Central memory CD8-positive, alpha-beta T cell (primary cell): Measurements from ENCODE around the gene CNTRL.
"Not testable (repeated sequence)": the region's sequence is repeated elsewhere in the genome, so short reads cannot be mapped to it uniquely, and the experiment has no call there.

ENCODE experiments used
- ATAC-seq: fragments of 150-1000 bp; cut with Tn5 transposase; replicated peaks from 2 replicates; pipeline ENCODE4 v1.10.0; 2022; ENCODE audit warnings: mild to moderate bottlenecking, moderate FRiP score, moderate number of reproducible peaks; ENCODE audit not compliant: poor library complexity, severe bottlenecking; ENCODE audit errors: extremely low read depth
- DNase-seq, 2 donors: peaks; one replicate each; pipeline ENCODE4 v3.0.0; 2021; ENCODE audit warnings: low spot score in 2 of 2
- H3K27ac Mint-ChIP-seq: one replicate; pipeline ENCODE4 v1.8.0; 2022; ENCODE audit warnings: low read depth, mild to moderate bottlenecking, moderate library complexity, mixed read lengths
- H3K27me3 Mint-ChIP-seq: one replicate; pipeline ENCODE4 v1.8.0; 2022; ENCODE audit warnings: mixed read lengths
- H3K36me3 Mint-ChIP-seq: one replicate; pipeline ENCODE4 v1.8.0; 2022; ENCODE audit warnings: mild to moderate bottlenecking, moderate library complexity, mixed read lengths; ENCODE audit not compliant: insufficient read depth
- H3K4me1 Mint-ChIP-seq: one replicate; pipeline ENCODE4 v1.8.0; 2022; ENCODE audit warnings: mixed read lengths
- H3K4me3 Mint-ChIP-seq: one replicate; pipeline ENCODE4 v1.8.0; 2022; ENCODE audit warnings: mild to moderate bottlenecking, moderate library complexity, mixed read lengths
- H3K9me3 Mint-ChIP-seq: one replicate; pipeline ENCODE4 v1.8.0; 2022; ENCODE audit warnings: mixed read lengths

CNTRL gene

DNA sequence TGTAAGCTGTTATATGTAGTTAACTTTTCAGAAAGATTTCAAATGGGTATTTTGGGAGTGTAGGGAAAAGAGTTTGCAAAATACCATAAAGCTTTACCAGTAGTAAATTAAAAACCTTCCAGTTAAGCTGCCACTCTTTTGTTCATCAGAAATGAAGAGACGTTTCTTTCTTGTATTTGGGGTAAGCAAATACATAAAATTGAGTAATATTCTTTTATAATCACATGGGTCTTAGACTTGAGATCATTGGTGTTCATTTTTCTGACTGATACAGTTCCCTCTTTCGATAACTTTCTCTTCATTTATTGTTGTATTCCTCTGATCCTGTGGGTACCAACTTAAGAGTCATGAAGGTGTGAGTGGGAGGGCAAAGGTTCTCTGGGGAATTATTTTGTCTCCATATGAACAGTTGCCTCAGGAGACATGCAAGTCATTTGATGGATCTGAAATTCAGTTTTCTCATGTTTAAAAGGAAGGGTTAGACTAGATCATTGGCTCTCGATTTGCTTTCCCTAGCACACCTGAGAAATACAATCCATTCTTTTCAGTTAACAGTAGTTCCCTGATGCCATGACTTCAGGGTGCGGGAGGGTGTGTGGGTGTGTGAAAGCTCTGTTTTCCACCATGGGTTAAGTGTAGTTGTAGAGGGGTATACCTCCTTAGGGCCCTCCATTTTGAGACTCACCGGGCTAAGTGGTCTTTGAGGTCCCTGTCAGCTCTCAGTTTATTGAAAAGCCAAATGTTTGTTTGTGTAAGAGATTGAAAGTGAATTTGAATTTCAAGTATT is 47.7 kb downstream of the CNTRL start:
- H3K9me3 Mint-ChIP-seq, result no peaks in the 10 kb centered on the region
- peak overlapping the region; percentile 94 for H3K27ac Mint-ChIP-seq
- ATAC-seq (no peak), DNase-seq (no peak)
- H3K4me3 Mint-ChIP-seq, result peak overlapping the region; percentile 80
- peaks cover 42% of the 10 kb centered on the region for H3K4me1 Mint-ChIP-seq
- no peaks in the 10 kb centered on the region for H3K27me3 Mint-ChIP-seq
- H3K36me3 Mint-ChIP-seq, result peaks cover 32% of the 10 kb centered on the region

GRCh38 chr9:121123816-121124535 is 49.2 kb downstream of the CNTRL start:
- DNase-seq (no peak), ATAC-seq (no peak)
- Mint-ChIP-seq H3K27me3 (no peaks in the 10 kb centered on the region), H3K27ac (peak overlapping the region; percentile 41), H3K36me3 (peaks cover 35% of the 10 kb centered on the region), H3K4me3 (no peak overlapping the region), H3K4me1 (peaks cover 51% of the 10 kb centered on the region), H3K9me3 (no peaks in the 10 kb centered on the region)

- H3K27me3 Mint-ChIP-seq, result no peaks in the 10 kb centered on the region
- peaks cover 59% of the 10 kb centered on the region for H3K4me1 Mint-ChIP-seq
- no peak for ATAC-seq
- DNase-seq, result no peak
- no peak overlapping the region for H3K27ac Mint-ChIP-seq
- peaks cover 41% of the 10 kb centered on the region for H3K36me3 Mint-ChIP-seq
- no peak overlapping the region for H3K4me3 Mint-ChIP-seq
- H3K9me3 Mint-ChIP-seq, result no peaks in the 10 kb centered on the region
Observed at GRCh38 chr9:121125590-121125989, 50.8 kb downstream of the CNTRL start.

DNA sequence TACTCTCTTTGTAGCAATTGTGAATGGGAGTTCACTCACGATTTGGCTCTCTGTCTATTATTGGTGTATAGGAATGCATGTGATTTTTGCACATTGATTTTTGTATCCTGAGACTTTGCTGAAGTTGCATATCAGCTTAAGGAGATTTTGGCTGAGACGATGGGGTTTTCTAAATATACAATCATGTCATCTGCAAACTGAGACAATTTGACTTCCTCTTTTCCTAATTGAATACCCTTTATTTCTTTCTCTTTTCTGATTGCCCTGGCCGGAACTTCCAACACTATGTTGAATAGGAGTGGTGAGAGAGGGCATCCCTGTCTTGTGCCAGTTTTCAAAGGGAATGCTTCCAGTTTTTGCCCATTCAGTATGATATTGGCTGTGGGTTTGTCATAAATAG is 54.6 kb downstream of the CNTRL start:
- not testable (repeated sequence) for H3K9me3 Mint-ChIP-seq, H3K27ac Mint-ChIP-seq, H3K27me3 Mint-ChIP-seq, DNase-seq, ATAC-seq, H3K4me3 Mint-ChIP-seq
- H3K36me3 Mint-ChIP-seq, result peaks cover 36% of the 10 kb centered on the region
- peaks cover 57% of the 10 kb centered on the region for H3K4me1 Mint-ChIP-seq

DNA sequence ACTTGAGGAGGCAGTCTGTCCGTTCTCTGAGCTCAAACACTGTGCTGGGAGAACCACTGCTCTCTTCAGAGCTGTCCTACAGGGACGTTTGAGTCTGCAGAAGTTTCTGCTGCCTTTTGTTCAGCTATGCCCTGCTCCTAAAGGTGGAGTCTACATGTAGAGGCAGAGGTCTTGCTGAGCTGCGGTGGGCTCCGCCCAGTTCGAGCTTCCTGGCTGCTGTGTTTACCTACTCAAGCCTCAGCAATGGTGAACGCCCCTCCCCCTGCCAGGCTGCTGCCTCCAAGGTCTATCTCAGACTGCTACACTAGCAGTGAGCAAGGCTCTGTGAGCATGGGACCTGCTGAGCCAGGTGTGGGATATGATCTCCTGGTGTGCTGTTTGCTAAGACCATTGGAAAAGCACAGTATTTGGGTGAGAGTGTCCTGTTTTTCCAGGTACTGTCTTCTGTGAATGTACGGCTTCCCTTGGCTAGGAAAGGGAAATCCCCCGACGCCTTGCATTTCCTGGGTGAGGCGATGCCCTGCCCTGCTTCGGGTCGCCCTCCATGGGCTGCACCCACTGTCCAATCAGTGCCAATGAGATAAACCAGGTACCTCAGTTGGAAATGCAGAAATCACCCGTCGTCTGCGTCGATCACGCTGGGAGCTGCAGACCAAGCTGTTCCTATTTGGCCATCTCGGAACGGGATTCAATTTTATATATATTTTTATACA is 58.5 kb downstream of the CNTRL start:
- DNase-seq, result peak; percentile 50 to 56
- Mint-ChIP-seq H3K4me1 (peaks cover 67% of the 10 kb centered on the region), H3K27ac (peak overlapping the region; percentile 79), H3K27me3 (no peaks in the 10 kb centered on the region), H3K36me3 (peaks cover 39% of the 10 kb centered on the region), H3K4me3 (peak overlapping the region; percentile 66), H3K9me3 (no peaks in the 10 kb centered on the region)
- ATAC-seq, result peak; percentile 100

DNA sequence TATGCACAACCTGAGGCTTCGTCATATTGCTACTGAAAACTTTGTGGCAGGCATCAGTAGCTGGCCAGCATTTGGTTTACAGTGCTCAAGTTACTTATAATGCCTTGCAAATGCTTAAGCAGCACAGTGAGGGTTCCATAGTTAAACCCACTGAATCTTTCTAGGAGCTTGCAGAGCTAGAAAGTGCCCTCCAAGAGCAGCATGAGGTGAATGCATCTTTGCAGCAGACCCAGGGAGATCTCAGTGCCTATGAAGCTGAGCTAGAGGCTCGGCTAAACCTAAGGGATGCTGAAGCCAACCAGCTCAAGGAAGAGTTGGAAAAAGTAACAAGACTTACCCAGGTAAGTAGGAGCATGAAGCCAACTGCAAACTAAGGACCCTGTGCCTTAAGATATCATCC is 60.9 kb downstream of the CNTRL start:
- H3K27me3 Mint-ChIP-seq, result no peaks in the 10 kb centered on the region
- H3K4me3 Mint-ChIP-seq, result no peak overlapping the region
- H3K36me3 Mint-ChIP-seq, result peaks cover 48% of the 10 kb centered on the region
- H3K27ac Mint-ChIP-seq, result no peak overlapping the region
- no peak for ATAC-seq
- DNase-seq, result no peak
- H3K9me3 Mint-ChIP-seq, result no peaks in the 10 kb centered on the region
- H3K4me1 Mint-ChIP-seq, result peaks cover 47% of the 10 kb centered on the region

DNA sequence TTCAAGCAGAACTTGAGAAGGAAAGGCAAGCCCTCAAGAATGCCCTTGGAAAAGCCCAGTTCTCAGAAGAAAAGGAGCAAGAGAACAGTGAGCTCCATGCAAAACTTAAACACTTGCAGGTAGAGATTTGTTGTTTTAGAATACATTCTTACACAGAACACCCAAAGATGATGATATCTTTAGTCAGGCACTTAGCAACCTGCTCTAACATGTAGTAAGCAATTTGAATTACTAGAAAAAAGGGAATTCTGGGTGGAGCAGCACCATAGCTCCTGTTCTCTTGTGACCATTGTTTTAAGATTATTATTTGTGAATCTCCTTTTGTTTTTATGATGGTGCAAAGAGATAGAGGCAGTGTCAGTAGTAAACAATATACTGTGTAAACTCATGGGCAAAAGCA is 63.8 kb downstream of the CNTRL start:
- H3K4me3 Mint-ChIP-seq, result no peak overlapping the region
- peaks cover 63% of the 10 kb centered on the region for H3K36me3 Mint-ChIP-seq
- no peaks in the 10 kb centered on the region for H3K27me3 Mint-ChIP-seq
- DNase-seq (no peak), ATAC-seq (no peak)
- peaks cover 20% of the 10 kb centered on the region for H3K4me1 Mint-ChIP-seq
- H3K27ac Mint-ChIP-seq, result no peak overlapping the region
- H3K9me3 Mint-ChIP-seq, result no peaks in the 10 kb centered on the region

DNA sequence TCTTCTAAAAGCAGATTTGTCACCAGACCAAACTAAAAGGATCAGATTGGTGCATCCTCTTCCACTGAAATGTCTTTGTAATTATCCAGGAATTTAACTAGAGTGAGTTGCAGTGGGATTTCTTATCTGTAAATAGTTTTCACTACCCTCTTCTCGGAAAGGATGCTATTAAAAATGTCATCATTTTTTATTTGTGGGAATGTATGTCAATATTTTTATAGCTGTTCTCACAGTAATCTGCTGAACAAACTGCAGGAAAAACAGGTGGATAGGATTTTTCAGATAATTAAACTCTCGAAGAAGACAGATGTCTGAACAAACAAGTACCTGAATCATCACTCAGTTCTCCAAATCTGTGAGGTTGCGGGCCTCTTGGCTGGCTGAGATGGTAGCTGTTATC is 64.2 kb downstream of the CNTRL start:
- Mint-ChIP-seq H3K4me1 (peaks cover 20% of the 10 kb centered on the region), H3K27me3 (no peaks in the 10 kb centered on the region), H3K27ac (no peak overlapping the region), H3K9me3 (no peaks in the 10 kb centered on the region), H3K4me3 (no peak overlapping the region), H3K36me3 (peaks cover 66% of the 10 kb centered on the region)
- no peak for ATAC-seq
- DNase-seq, result no peak

DNA sequence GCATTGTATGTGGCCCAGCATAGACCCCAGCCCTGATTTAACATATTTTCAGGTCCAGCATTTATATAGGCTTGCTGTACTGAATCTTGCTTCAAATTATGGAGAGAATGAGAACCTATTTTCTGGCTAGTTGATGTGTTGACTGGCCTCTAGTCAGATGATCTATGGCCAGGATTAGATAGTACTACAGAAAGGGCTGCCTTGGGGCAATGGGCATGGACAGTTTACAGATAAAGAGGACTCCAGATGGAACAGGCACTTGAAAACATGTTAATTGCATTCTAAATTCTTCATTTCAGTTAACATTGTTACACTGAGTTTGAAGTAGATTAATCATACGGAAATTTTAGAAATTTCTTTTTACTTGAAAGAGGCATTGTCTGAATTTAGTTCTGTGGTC is 65.4 kb downstream of the CNTRL start:
- ATAC-seq, result no peak
- Mint-ChIP-seq H3K9me3 (no peaks in the 10 kb centered on the region), H3K4me1 (peaks cover 10% of the 10 kb centered on the region), H3K27me3 (no peaks in the 10 kb centered on the region), H3K4me3 (no peak overlapping the region), H3K27ac (no peak overlapping the region), H3K36me3 (peaks cover 72% of the 10 kb centered on the region)
- no peak for DNase-seq

DNA sequence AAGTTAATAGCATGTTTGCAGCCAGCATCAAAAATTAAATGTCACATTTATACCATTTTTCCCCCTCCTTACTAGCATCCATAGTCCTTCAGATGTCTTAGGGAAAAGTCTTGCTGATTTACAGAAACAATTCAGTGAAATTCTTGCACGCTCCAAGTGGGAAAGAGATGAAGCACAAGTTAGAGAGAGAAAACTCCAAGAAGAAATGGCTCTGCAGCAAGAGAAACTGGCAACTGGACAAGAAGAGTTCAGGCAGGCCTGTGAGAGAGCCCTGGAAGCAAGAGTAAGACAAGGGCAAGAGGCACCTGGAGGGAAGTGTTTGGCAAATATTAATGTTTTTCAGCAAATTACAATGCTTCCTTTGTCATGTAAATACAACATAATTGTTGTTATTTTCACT is 66.6 kb downstream of the CNTRL start:
- no peaks in the 10 kb centered on the region for H3K9me3 Mint-ChIP-seq
- ATAC-seq (no peak), DNase-seq (no peak)
- H3K4me1 Mint-ChIP-seq, result peaks cover 5% of the 10 kb centered on the region
- H3K36me3 Mint-ChIP-seq, result peaks cover 72% of the 10 kb centered on the region
- no peak overlapping the region for H3K4me3 Mint-ChIP-seq
- no peaks in the 10 kb centered on the region for H3K27me3 Mint-ChIP-seq
- H3K27ac Mint-ChIP-seq, result no peak overlapping the region

- H3K4me3 Mint-ChIP-seq, result no peak overlapping the region
- DNase-seq (no peak), ATAC-seq (no peak)
- H3K27ac Mint-ChIP-seq, result peak overlapping the region; percentile 68
- H3K36me3 Mint-ChIP-seq, result peaks cover 71% of the 10 kb centered on the region
- H3K4me1 Mint-ChIP-seq, result peaks cover 3% of the 10 kb centered on the region
- H3K9me3 Mint-ChIP-seq, result no peaks in the 10 kb centered on the region
- H3K27me3 Mint-ChIP-seq, result no peaks in the 10 kb centered on the region
Observed at GRCh38 chr9:121141706-121142105, 67.0 kb downstream of the CNTRL start.

DNA sequence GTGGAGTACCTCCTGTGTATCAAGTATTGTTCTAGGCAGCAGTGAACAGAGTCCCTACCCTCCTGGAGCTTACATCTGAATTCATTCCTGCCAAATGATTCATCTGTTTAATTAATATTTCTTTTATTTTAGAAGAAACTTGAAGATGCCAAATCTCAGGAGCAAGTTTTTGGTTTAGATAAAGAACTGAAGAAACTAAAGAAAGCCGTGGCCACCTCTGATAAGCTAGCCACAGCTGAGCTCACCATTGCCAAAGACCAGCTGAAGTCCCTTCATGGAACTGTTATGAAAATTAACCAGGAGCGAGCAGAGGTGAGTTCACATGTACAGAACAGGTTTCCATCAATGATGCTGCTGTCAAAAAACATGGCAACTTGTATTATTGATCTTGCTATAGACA is 69.0 kb downstream of the CNTRL start:
- no peak overlapping the region for H3K27ac Mint-ChIP-seq

More for the DNA sequence above, 69.0 kb downstream of the CNTRL start:
- no peak for DNase-seq
- no peaks in the 10 kb centered on the region for H3K9me3 Mint-ChIP-seq
- peaks cover 74% of the 10 kb centered on the region for H3K36me3 Mint-ChIP-seq
- no peaks in the 10 kb centered on the region for H3K27me3 Mint-ChIP-seq
- ATAC-seq, result no peak
- peaks cover 6% of the 10 kb centered on the region for H3K4me1 Mint-ChIP-seq
- no peak overlapping the region for H3K4me3 Mint-ChIP-seq
